IPS-NIHi7 (cell line): ENCODE results near the gene FAM174C.

Source experiments
- DNase-seq: peaks from one replicate; pipeline ENCODE4 v3.0.0; 2012; ENCODE audit warnings: mixed read lengths; ENCODE audit errors: extremely low spot score

FAM174C gene

GRCh38 chr19:1273263-1274041 lies 1.9 kb upstream of the FAM174C start:
- DNase-seq: no peak

DNA sequence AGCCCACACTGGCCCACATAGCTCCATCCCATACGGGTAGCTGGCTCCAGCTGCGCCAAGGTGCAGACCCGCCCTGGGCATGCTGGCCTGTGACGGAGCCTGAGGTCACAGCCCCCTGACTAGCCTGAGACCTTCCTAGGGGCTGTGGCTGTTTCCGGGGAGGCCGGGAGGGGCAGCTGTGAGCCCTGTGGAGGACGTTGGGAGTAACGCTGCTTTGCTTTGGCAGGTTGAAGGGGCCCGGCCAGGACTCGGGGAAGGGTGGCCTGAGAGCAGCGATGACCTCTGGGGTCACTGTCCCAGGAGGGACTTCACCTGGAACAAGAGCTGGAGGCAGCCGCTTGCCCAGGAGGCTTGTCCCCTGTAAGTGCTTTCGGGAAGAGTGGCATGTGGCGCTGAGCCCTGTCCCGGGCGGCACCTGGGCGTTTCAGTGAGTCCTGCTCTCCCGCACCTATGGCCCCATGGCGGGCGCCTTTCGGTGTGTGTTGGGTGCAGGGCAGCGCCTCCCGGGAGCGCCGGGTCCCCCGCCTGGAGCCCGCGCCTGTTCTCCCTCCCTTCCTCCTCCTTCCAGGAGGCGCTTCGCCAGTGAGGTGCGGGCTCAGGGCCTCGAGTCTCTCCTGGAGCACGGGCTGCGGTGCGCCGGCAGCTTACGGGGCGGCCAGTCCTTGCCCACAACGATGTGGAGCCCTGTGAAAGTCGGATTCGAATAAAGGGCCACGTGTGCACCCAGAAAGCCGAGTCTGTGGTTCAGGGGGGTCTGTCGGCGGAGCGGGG lies 1.1 kb upstream of the FAM174C start:
- no peak for DNase-seq

GRCh38 chr19:1274852-1275259 lies 474 bp upstream of the FAM174C start:
- no peak for DNase-seq

DNA sequence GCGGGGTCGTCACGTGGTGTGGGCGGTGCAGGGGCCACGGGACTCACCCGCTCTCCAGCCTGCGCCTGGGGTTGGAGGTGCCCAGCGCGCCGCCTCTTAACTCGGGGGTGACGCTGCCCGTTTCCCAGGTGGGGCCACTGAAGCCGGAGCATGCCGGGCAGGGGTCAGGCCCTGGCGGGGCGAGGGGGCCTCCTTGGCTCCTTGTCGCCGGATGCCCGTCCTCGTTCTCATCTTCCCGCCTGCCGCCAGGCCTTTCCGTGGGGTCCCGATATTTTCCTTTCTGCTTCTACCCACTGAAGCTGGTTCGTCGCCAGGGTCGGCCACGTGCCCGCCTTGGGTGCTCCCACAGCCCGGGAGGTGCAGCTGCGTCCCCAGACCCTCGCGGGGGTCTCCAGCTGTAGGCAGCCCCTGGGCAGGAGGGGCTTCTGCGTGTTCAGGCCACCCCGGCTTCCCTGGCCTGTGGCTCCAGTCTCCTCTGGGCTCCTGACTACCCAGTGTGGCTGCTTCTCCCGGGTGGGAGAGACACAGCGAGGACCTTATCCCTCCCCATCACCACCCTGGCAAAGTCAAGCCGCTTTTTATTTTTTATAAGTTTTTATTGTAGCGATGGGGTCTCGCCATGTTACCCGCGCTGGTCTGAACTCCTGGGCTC lies 772 bp downstream of the FAM174C start:
- DNase-seq: no peak

GRCh38 chr19:1276628-1277022 lies 1.3 kb downstream of the FAM174C start:
- DNase-seq: no peak

- DNase-seq: no peak
These were observed 1.7 kb downstream of the FAM174C start for GRCh38 chr19:1277061-1277460.

DNA sequence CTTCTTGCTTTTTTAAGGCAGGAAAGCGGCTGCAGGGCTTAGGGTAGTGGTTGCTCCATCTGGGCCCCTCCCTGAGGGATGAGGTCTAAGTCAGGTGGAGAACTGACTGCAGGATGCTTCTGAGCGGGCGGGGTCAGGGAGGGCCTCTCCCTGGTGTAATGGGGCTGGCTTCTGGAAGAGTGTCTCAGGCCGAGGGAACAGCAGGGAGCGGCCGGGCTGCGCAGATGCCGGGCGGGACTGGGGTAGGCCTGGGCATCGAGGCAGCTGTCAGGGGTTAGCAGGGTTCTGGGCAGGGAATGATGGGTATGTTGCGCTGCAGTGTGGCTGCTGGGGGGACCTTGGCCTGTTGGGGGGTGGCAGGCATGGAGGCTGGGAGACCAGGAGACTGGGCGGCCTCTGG lies 2.7 kb downstream of the FAM174C start:
- DNase-seq: no peak

DNA sequence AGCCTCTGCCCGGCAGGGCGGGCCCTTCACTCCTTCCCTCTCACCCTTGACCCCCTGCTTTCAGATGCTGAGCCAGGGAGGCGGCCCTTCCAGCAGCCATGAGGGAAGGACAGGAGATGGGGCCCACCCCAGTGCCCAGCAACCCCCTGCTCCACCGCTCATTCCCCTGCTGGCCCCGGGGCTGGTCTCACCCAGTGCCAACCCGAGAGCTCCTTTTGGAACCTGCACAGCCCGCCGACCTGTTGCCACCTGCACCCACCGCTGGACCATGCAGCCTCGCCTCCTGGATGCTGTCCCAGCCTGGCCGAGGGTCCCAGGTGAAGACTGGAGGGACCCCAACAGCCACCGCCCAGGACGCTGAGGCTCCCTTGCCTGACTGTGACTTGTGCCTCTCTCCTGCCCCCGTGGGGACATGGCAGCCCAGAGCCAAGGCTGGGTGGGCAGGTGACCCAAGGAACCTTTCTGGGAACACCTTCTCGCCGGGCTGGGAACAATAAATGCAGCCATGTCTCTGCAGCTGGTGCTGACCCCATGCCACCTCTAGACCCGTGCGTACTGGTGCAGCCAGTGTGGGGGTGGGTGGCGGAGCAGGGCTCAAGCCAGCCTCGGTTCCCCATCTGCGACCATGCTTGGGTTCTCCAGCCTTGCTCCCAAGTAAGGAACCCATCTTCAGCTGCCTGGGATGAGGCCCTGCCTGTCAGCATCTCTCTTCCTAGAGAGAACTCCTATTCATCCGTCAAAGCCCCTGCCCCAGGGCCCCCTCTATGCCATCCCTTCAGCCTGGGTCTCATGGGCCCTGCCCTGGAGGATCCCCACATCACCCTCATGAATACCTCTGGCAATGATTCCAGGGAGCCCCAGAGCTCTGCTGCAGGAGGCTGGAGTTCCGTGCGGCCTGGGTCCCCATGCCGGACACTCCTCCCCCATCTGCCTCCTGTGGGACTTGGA lies 3.7 kb downstream of the FAM174C start:
- DNase-seq: no peak

DNA sequence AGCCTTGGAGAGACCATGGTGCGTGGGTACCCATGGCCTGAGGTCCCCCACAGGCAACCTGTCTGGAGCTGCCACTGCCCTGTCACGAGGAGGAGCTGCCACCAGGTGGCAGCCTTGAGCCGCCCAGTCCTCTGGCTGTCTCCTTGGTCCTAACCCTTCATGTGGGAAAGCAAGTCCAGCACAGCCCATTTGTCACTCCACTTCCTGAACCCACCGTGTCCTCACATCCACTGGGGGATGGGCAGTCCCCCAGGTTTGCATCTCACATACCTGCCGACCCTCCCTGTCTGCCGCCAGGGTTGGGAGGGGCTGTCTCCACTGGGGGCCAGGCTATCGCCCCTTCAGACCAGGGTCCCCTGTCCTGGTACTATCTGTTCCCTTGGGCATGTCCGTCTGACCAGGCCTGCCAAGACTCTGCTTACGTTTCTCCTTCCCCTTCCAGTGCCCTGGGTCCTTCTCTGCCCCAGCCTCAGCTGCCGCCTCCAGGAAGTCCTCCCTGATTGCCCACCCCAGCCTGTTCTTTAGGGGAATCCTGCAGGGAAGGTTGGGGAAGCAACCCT lies 4.5 kb downstream of the FAM174C start:
- DNase-seq: peak; percentile 86

DNA sequence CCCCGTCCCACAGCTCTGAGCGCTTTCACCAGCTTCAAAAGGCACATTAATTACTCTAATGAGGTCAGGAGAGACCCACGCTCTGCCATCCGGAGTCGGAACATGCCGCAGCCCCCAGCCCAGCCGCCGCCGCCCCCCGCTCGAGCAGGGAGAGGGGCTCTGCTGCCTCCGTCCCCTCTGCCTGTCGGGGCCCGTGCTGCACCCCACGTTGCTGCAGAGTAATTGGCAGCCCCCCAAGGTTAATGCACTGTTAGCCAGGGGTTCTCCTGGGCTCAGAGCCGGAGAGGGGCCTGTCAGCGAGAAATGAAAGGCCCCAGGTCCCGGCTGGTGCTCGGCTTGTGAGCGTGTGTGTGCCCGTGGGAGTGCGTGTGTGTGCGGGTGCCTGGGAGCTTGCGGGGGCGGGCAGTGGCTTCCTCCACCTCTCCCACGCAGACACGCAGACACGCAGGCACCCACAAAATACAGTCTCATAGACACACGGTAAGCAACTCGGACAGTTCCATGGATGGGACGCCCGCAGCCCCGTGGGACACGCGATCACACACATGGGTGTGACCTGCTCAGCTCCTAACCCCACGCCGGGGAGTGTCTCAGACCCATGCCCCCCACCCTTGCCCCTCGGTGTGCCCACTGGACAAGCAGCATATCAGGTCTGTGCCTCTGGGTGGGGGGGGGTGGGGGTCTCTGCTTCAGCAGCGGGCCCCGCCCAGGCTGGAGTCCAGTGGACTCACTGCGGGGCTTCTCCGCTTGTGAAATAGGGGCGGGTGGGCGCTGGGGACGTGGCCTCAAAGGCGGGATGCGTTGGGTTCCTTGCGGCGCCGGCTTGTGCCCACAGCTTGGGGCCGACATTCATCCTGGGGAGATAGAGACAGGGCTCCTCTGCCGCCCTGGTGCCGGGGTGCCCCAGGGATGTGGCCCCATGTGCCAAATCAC lies 5.6 kb downstream of the FAM174C start:
- DNase-seq: no peak

GRCh38 chr19:1281569-1282287 lies 6.4 kb downstream of the FAM174C start:
- DNase-seq: no peak

DNA sequence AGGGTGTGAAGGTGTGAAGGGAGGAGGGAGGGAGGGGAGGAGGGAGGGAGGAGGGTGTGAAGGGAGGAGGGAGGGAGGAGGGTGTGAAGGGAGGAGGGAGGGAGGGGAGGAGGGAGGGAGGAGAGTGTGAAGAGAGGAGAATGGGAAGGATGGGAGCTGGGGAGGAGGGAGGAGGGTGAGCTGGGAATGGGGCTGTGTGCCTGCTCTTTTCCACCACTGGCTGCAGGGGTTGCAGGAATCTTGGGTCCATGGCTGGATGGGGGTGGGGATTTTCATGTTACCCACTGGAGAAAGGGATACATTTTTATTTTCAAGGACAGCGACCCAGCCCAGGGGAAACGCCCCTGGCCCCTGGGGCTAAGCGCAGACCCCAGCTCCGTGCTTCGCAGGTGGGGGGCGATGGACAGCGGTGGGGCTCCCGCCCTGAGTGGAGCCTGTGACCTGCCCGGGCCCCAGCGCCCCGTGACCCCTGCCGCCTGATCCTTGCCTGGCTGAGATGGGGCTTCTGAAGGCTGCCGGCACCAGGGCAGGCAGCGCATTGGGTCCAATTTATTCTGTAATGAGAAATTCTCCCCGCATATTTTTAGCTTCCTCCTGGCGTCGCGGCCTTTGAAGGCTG lies 7.4 kb downstream of the FAM174C start:
- no peak for DNase-seq

DNA sequence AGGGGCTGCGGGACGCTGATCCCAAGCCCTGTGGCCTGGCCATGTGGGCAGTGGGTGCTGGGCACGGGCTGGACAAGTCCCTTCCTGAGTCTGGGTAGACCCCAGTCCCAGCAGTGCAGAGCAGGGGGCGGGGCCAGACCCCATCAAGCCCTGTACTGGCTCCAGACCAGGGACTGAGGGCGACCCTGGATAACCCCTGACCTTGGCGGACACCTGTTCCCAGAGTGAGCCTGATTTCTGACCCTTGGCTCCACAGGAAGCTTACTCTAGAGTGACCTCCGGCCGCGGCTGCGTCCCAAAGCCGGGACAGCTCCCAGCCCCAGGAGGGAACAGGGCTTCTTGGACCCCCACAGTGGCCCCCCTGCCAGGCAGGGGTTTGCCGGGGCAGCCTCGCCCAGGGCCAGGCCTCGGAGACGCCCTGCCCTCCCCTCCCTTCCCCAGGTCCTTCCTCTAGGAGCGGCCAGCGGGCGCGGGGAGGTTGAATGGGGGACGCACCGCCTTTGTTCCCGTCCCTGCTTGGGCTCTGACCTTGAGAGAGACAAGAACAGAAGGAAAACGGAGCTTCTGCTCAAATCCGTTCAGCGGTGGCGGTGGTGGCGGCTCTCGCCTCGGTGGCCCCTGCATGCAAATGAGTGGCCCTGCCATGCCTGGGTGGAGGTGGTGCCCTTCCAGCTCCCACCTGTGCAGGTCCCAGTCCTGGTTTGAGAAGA lies 8.0 kb downstream of the FAM174C start:
- DNase-seq: no peak

- no peak for DNase-seq
These were observed 8.6 kb downstream of the FAM174C start for GRCh38 chr19:1283917-1284292.

GRCh38 chr19:1284293-1284978 lies 9.1 kb downstream of the FAM174C start:
- DNase-seq: no peak

GRCh38 chr19:1284979-1285736 lies 9.8 kb downstream of the FAM174C start:
- DNase-seq: no peak

- DNase-seq: peak; percentile 53
These were observed 10.5 kb downstream of the FAM174C start, which contains the start of gene EFNA2 for GRCh38 chr19:1285737-1286360. EFNA2 (plus strand) TSS chr19:1285873; CDS start chr19:1286169, 296 bp downstream.
